ENCODE measurements around the gene GMEB1.
"Not testable (repeated sequence)": the region's sequence is repeated elsewhere in the genome, so short reads cannot be mapped to it uniquely, and the experiment has no call there.

GRCh38 chr1:28691627-28692026 lies 23.0 kb downstream of the GMEB1 start:
- not testable (repeated sequence) for TF ChIP-seq CTCF (IDR thresholded peaks at IDR 0.05; ENCODE audit: insufficient read depth, low read depth, low read length); EZH2 (IDR thresholded peaks at IDR 0.05; ENCODE audit: insufficient read depth, low read length)
